SK-N-SH treated with all-trans-retinoic acid at 6 μM for 48 hours (cell line): ENCODE measurements around the gene SP140.

ENCODE experiments used
- ATAC-seq: fragments of 200-7000 bp; cut with Tn5 transposase; 3 replicates; pipeline ENCODE4 v1.9.1; 2020; ENCODE audit warnings: mild to moderate bottlenecking, moderate library complexity
- BACH2 ChIP-seq: fragments of 250-450 bp; sonication (Bioruptor Pico); IDR thresholded peaks from 2 replicates; pipeline ENCODE4 v1.9.0; 2021; ENCODE audit warnings: mild to moderate bottlenecking, borderline replicate concordance
- ESRRG ChIP-seq: fragments of 250-450 bp; sonication (Bioruptor Pico); IDR thresholded peaks from 2 replicates; pipeline ENCODE4 v1.6.1; 2021; ENCODE audit warnings: mild to moderate bottlenecking
- GLIS3 ChIP-seq: fragments of 250-450 bp; sonication (Bioruptor Pico); IDR thresholded peaks from 2 replicates; pipeline ENCODE4 v1.5.0; 2020; ENCODE audit warnings: mild to moderate bottlenecking, moderate library complexity
- ISL1 ChIP-seq: fragments of 250-450 bp; sonication (Bioruptor Pico); IDR thresholded peaks from 2 replicates; pipeline ENCODE4 v2.1.2; 2022; ENCODE audit warnings: mild to moderate bottlenecking, moderate library complexity
- OSR1 ChIP-seq: fragments of 250-450 bp; sonication (Bioruptor Pico); IDR thresholded peaks from 2 replicates; pipeline ENCODE4 v1.8.0; 2022; ENCODE audit warnings: moderate library complexity, mild to moderate bottlenecking, inconsistent platforms
- PPARA ChIP-seq: fragments of 250-450 bp; sonication (Bioruptor Pico); IDR thresholded peaks from 2 replicates; pipeline ENCODE4 v1.5.0; 2020; ENCODE audit warnings: mild to moderate bottlenecking, borderline replicate concordance
- RARB ChIP-seq: fragments of 250-450 bp; sonication (Bioruptor Pico); IDR thresholded peaks from 2 replicates; pipeline ENCODE4 v1.8.0; 2021; ENCODE audit warnings: mild to moderate bottlenecking, moderate library complexity
- SNAI2 ChIP-seq: fragments of 250-450 bp; sonication (Bioruptor Pico); IDR thresholded peaks from 2 replicates; pipeline ENCODE4 v1.5.0; 2020; ENCODE audit warnings: mild to moderate bottlenecking, moderate library complexity
- TCF4 ChIP-seq: fragments of 250-450 bp; sonication (Bioruptor Pico); IDR thresholded peaks from 2 replicates; pipeline ENCODE4 v1.8.0; 2021; ENCODE audit warnings: mild to moderate bottlenecking, moderate library complexity, borderline replicate concordance
- ZC3H10 ChIP-seq: fragments of 250-450 bp; sonication (Bioruptor Pico); IDR thresholded peaks from 2 replicates; pipeline ENCODE4 v1.5.1; 2021; ENCODE audit warnings: mild to moderate bottlenecking, moderate library complexity
- ZNF565 ChIP-seq: fragments of 450-650 bp; formaldehyde crosslinking; conservative IDR thresholded peaks from 2 replicates; pipeline ENCODE4 v1.5.0; 2020; ENCODE audit warnings: low read depth, mild to moderate bottlenecking, moderate library complexity
- ZNF70 ChIP-seq: fragments of 450-650 bp; formaldehyde crosslinking; IDR thresholded peaks from 2 replicates; pipeline ENCODE4 v1.5.0; 2020; ENCODE audit warnings: mild to moderate bottlenecking, moderate library complexity
- ZNF8 ChIP-seq: fragments of 450-650 bp; formaldehyde crosslinking; IDR thresholded peaks from 2 replicates; pipeline ENCODE4 v1.5.0; 2020; ENCODE audit warnings: mild to moderate bottlenecking, moderate library complexity
- TF ChIP-seq, protein P1 (sequence below): fragments of 250-450 bp; sonication (Bioruptor Pico); IDR thresholded peaks from 2 replicates; pipeline ENCODE4 v1.5.0; 2020; ENCODE audit warnings: mild to moderate bottlenecking, moderate library complexity
- TF ChIP-seq, protein P2 (sequence below): fragments of 250-450 bp; sonication (Bioruptor Pico); IDR thresholded peaks from 2 replicates; pipeline ENCODE4 v1.5.1; 2021; ENCODE audit warnings: mild to moderate bottlenecking, moderate library complexity
- TF ChIP-seq, protein P3 (sequence below): fragments of 250-450 bp; sonication (Bioruptor Pico); IDR thresholded peaks from 2 replicates; pipeline ENCODE4 v1.5.1; 2020; ENCODE audit warnings: low read depth, mild to moderate bottlenecking, moderate library complexity
- TF ChIP-seq, protein P4 (sequence below): fragments of 250-450 bp; sonication (Bioruptor Pico); IDR thresholded peaks from 2 replicates; pipeline ENCODE4 v1.8.0; 2020; ENCODE audit warnings: mild to moderate bottlenecking, moderate library complexity, borderline replicate concordance
- TF ChIP-seq, protein P5 (sequence below): fragments of 250-450 bp; sonication (Bioruptor Pico); IDR thresholded peaks from 2 replicates; pipeline ENCODE4 v1.8.0; 2021; ENCODE audit warnings: low read depth, mild to moderate bottlenecking, moderate library complexity, borderline replicate concordance

SP140 gene

DNA sequence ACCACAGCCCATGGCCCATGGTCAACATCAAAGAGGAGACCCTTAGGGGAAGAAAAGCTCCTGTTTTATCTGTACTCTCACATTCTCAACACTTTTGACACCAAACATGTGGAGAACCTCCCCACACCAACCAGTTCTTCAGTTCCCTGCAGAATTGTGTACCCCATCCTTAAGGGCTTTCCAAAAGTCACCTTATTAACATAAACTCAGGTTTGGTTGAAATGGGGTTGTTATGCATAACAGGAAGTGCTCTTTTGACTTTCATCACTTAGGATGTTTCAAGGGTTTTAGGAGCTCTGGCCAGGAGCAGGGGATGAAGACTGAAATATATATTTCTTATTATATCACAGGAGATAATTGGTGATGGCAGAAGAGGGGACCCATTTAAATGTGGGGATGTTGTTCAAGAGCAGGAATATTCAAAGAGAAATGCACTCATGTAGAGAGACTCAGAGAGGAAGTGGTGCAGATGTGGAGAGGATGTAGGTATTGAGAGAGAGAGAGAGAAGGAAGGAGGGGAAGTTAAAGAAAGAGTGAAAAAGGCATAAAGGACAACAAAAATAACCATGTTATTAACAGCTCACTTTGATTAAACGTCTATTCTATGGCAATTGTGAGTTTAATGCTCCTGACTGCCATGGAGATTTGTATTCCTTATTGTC lies 136.6 kb downstream of the SP140 start:
- no peak for TF ChIP-seq ESRRG (CRISPR knock-in tag)
- TF ChIP-seq TCF4 = no peak
- TF ChIP-seq RARB (CRISPR knock-in tag) = no peak
- no peak for TF ChIP-seq SNAI2 (CRISPR knock-in tag)
- TF ChIP-seq, protein P1, sequence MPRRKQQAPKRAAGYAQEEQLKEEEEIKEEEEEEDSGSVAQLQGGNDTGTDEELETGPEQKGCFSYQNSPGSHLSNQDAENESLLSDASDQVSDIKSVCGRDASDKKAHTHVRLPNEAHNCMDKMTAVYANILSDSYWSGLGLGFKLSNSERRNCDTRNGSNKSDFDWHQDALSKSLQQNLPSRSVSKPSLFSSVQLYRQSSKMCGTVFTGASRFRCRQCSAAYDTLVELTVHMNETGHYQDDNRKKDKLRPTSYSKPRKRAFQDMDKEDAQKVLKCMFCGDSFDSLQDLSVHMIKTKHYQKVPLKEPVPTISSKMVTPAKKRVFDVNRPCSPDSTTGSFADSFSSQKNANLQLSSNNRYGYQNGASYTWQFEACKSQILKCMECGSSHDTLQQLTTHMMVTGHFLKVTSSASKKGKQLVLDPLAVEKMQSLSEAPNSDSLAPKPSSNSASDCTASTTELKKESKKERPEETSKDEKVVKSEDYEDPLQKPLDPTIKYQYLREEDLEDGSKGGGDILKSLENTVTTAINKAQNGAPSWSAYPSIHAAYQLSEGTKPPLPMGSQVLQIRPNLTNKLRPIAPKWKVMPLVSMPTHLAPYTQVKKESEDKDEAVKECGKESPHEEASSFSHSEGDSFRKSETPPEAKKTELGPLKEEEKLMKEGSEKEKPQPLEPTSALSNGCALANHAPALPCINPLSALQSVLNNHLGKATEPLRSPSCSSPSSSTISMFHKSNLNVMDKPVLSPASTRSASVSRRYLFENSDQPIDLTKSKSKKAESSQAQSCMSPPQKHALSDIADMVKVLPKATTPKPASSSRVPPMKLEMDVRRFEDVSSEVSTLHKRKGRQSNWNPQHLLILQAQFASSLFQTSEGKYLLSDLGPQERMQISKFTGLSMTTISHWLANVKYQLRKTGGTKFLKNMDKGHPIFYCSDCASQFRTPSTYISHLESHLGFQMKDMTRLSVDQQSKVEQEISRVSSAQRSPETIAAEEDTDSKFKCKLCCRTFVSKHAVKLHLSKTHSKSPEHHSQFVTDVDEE = no peak
- no peak for TF ChIP-seq GLIS3 (CRISPR knock-in tag)
- TF ChIP-seq PPARA (CRISPR knock-in tag) = no peak
- TF ChIP-seq ZNF565 (CRISPR knock-in tag) = no peak
- TF ChIP-seq, protein P2, sequence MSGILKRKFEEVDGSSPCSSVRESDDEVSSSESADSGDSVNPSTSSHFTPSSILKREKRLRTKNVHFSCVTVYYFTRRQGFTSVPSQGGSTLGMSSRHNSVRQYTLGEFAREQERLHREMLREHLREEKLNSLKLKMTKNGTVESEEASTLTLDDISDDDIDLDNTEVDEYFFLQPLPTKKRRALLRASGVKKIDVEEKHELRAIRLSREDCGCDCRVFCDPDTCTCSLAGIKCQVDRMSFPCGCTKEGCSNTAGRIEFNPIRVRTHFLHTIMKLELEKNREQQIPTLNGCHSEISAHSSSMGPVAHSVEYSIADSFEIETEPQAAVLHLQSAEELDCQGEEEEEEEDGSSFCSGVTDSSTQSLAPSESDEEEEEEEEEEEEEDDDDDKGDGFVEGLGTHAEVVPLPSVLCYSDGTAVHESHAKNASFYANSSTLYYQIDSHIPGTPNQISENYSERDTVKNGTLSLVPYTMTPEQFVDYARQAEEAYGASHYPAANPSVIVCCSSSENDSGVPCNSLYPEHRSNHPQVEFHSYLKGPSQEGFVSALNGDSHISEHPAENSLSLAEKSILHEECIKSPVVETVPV = no peak
- TF ChIP-seq OSR1 (CRISPR knock-in tag) = no peak
- TF ChIP-seq, protein P3, sequence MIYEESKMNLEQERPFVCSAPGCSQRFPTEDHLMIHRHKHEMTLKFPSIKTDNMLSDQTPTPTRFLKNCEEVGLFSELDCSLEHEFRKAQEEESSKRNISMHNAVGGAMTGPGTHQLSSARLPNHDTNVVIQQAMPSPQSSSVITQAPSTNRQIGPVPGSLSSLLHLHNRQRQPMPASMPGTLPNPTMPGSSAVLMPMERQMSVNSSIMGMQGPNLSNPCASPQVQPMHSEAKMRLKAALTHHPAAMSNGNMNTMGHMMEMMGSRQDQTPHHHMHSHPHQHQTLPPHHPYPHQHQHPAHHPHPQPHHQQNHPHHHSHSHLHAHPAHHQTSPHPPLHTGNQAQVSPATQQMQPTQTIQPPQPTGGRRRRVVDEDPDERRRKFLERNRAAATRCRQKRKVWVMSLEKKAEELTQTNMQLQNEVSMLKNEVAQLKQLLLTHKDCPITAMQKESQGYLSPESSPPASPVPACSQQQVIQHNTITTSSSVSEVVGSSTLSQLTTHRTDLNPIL (CRISPR knock-in tag) = no peak
- TF ChIP-seq ZC3H10 (CRISPR knock-in tag) = no peak
- TF ChIP-seq, protein P4, sequence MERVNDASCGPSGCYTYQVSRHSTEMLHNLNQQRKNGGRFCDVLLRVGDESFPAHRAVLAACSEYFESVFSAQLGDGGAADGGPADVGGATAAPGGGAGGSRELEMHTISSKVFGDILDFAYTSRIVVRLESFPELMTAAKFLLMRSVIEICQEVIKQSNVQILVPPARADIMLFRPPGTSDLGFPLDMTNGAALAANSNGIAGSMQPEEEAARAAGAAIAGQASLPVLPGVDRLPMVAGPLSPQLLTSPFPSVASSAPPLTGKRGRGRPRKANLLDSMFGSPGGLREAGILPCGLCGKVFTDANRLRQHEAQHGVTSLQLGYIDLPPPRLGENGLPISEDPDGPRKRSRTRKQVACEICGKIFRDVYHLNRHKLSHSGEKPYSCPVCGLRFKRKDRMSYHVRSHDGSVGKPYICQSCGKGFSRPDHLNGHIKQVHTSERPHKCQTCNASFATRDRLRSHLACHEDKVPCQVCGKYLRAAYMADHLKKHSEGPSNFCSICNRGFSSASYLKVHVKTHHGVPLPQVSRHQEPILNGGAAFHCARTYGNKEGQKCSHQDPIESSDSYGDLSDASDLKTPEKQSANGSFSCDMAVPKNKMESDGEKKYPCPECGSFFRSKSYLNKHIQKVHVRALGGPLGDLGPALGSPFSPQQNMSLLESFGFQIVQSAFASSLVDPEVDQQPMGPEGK (CRISPR knock-in tag) = no peak
- TF ChIP-seq BACH2 (CRISPR knock-in tag) = no peak
- TF ChIP-seq, protein P5, sequence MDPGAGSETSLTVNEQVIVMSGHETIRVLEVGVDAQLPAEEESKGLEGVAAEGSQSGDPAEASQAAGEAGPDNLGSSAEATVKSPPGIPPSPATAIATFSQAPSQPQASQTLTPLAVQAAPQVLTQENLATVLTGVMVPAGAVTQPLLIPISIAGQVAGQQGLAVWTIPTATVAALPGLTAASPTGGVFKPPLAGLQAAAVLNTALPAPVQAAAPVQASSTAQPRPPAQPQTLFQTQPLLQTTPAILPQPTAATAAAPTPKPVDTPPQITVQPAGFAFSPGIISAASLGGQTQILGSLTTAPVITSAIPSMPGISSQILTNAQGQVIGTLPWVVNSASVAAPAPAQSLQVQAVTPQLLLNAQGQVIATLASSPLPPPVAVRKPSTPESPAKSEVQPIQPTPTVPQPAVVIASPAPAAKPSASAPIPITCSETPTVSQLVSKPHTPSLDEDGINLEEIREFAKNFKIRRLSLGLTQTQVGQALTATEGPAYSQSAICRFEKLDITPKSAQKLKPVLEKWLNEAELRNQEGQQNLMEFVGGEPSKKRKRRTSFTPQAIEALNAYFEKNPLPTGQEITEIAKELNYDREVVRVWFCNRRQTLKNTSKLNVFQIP (CRISPR knock-in tag) = no peak
- TF ChIP-seq ZNF8 = no peak
- no peak for TF ChIP-seq ISL1 (CRISPR knock-in tag)
- no peak for TF ChIP-seq ZNF70 (CRISPR knock-in tag)

More for the DNA sequence above, 136.6 kb downstream of the SP140 start:
- ATAC-seq = no peak
